ENCODE data around the gene RCN1. TPM values are rescaled to one million over a fixed set of nuclear protein-coding genes. Genes with fewer than 3 reads are reported as not detected.

Gene RCN1
- total and polyA plus RNA-seq, 2 donors (not counting 3 experiments of a cell fraction or from before 2014, with no cell fraction given): 174 to 285 TPM

DNA sequence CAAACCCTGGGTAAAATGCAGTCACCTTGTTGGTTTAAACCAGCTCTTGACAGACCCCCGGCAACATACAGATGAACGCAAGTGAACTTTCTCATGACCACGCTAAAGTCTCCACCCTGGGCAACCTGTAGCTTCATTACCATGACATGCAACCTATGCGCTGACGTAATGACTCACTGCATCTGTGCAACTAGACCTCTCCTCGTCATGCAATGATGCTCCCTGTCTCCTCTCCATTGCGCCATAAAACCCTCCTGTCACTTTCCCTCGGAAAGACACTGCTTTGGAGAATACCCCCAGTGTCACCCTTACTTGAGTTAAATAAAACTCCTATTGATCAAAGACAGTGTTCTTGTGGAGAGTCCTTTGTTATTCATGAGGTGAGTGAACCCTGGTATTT, 52.5 kb downstream of the RCN1 start:
- TF ChIP-seq, protein P1, sequence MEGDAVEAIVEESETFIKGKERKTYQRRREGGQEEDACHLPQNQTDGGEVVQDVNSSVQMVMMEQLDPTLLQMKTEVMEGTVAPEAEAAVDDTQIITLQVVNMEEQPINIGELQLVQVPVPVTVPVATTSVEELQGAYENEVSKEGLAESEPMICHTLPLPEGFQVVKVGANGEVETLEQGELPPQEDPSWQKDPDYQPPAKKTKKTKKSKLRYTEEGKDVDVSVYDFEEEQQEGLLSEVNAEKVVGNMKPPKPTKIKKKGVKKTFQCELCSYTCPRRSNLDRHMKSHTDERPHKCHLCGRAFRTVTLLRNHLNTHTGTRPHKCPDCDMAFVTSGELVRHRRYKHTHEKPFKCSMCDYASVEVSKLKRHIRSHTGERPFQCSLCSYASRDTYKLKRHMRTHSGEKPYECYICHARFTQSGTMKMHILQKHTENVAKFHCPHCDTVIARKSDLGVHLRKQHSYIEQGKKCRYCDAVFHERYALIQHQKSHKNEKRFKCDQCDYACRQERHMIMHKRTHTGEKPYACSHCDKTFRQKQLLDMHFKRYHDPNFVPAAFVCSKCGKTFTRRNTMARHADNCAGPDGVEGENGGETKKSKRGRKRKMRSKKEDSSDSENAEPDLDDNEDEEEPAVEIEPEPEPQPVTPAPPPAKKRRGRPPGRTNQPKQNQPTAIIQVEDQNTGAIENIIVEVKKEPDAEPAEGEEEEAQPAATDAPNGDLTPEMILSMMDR (IDR thresholded peaks at IDR 0.05; ENCODE audit: extremely low read depth in 1 of 2, insufficient read depth in 1 of 2, low read depth in 1 of 2, low read length in 2 of 2): no peak
- TF ChIP-seq POLR2AphosphoS5 (IDR thresholded peaks at IDR 0.05; ENCODE audit: insufficient read depth, low read depth, low read length): no peak
- no peak for TF ChIP-seq JUN (IDR thresholded peaks at IDR 0.05; ENCODE audit: borderline replicate concordance, insufficient read depth, insufficient read length, low read depth)
- TF ChIP-seq POLR2A (IDR thresholded peaks at IDR 0.05; ENCODE audit: low read depth, low read length): no peak
- TF ChIP-seq GATA2 (IDR thresholded peaks at IDR 0.05; ENCODE audit: insufficient read depth, insufficient read length, low read depth, low read length): no peak
- no peak for DNase-seq (ENCODE audit: low read depth, low spot score)
- H3K27me3 ChIP-seq (ENCODE audit: control insufficient read depth in 2 of 2, insufficient read depth in 2 of 2, low read length in 2 of 2): peaks cover 0 to 6% of the 10 kb centered on the region in 2 experiments
- dilution Hi-C loops (cut with MboI; ENCODE audit: extremely low pct_ligation_motif_present, low sequenced_read_pairs): no loop called here
- POLR2A ChIA-PET: no interaction called here
- BruUV-seq (replicated peaks): no TSS peak
- no peaks in the 10 kb centered on the region for H3K9me3 ChIP-seq (replicated peaks; ENCODE audit: control insufficient read depth, insufficient read depth, low read length)
- intact Hi-C loops (cut with micrococcal nuclease): no loop called here
- H3K27ac ChIP-seq (ENCODE audit: insufficient read depth, low read depth, low read length): no peak overlapping the region
- H4K20me1 ChIP-seq (replicated peaks; ENCODE audit: control insufficient read depth, extremely low read depth, insufficient read depth, low read length): no peaks in the 10 kb centered on the region
- no peak for FAIRE-seq
- no peak overlapping the region for H2AFZ ChIP-seq (ENCODE audit: low read depth, low read length)
- H3K36me3 ChIP-seq (ENCODE audit: control insufficient read depth in 2 of 2, extremely low read depth in 1 of 2, insufficient read depth in 2 of 2, low read length in 2 of 2): no peaks in the 10 kb centered on the region
- CTCF ChIA-PET: interaction anchor here (1.2 kb wide), 1 partner anchor 18 kb away, joined by 3 read pairs; no protein-coding TSS in a partner anchor
- no peak overlapping the region for H3K4me3 ChIP-seq (replicated peaks in 1 of 3; ENCODE audit: insufficient read depth in 1 of 3, low read depth in 1 of 3, low read length in 3 of 3)
- H3K4me2 ChIP-seq (ENCODE audit: insufficient read depth, low read length): no peak overlapping the region
- no peak overlapping the region for H3K9ac ChIP-seq (replicated peaks; ENCODE audit: extremely low read depth, insufficient read depth, low read length)
- H3K79me2 ChIP-seq (ENCODE audit: control insufficient read depth, insufficient read depth, low read length): no peaks in the 10 kb centered on the region
- H3K9me1 ChIP-seq (replicated peaks; ENCODE audit: control insufficient read depth, extremely low read depth, insufficient read depth, low read length): no peaks in the 10 kb centered on the region
- no peaks in the 10 kb centered on the region for H3K4me1 ChIP-seq (ENCODE audit: control insufficient read depth, extremely low read depth, insufficient read depth, low read length)

DNA sequence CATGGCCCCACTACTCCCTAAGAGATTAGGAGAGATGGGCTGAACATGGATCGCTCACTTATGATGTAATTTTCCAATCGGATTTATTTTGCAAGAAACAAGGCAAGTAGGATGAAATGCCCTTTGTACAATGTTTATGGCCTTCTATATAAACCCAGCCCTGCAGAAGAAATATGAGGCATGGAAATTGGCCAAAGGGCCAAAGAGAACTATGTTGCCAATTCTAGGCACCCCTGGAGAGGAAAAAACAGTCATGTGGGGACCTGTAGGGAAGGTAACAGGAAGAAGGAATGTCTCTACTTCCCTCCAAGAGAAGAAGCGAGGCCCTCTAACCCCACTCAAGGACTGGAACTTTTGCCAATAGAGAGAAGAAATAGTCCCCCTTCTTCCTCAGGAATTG, 54.4 kb downstream of the RCN1 start:
- intact Hi-C loops (cut with micrococcal nuclease): no loop called here
- H3K9ac ChIP-seq (replicated peaks; ENCODE audit: extremely low read depth, insufficient read depth, low read length): no peak overlapping the region
- no peaks in the 10 kb centered on the region for H3K9me1 ChIP-seq (replicated peaks; ENCODE audit: control insufficient read depth, extremely low read depth, insufficient read depth, low read length)
- H3K4me3 ChIP-seq (replicated peaks in 1 of 3; ENCODE audit: insufficient read depth in 1 of 3, low read depth in 1 of 3, low read length in 3 of 3): no peak overlapping the region
- no peaks in the 10 kb centered on the region for H4K20me1 ChIP-seq (replicated peaks; ENCODE audit: control insufficient read depth, extremely low read depth, insufficient read depth, low read length)
- FAIRE-seq: no peak
- no peaks in the 10 kb centered on the region for H3K4me1 ChIP-seq (ENCODE audit: control insufficient read depth, extremely low read depth, insufficient read depth, low read length)
- H2AFZ ChIP-seq (ENCODE audit: low read depth, low read length): no peak overlapping the region
- peaks cover 0 to 6% of the 10 kb centered on the region in 2 experiments for H3K27me3 ChIP-seq (ENCODE audit: control insufficient read depth in 2 of 2, insufficient read depth in 2 of 2, low read length in 2 of 2)
- no TSS peak for BruUV-seq (replicated peaks)
- no peak overlapping the region for H3K27ac ChIP-seq (ENCODE audit: insufficient read depth, low read depth, low read length)
- TF ChIP-seq, protein P2, sequence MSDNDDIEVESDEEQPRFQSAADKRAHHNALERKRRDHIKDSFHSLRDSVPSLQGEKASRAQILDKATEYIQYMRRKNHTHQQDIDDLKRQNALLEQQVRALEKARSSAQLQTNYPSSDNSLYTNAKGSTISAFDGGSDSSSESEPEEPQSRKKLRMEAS (IDR thresholded peaks at IDR 0.05; ENCODE audit: insufficient read depth, insufficient read length): no peak
- no peak for TF ChIP-seq JUN (IDR thresholded peaks at IDR 0.05; ENCODE audit: borderline replicate concordance, insufficient read depth, insufficient read length, low read depth)
- TF ChIP-seq FOS (IDR thresholded peaks at IDR 0.05; ENCODE audit: borderline replicate concordance, insufficient read depth, low read length): no peak
- TF ChIP-seq MYC (IDR thresholded peaks at IDR 0.05; ENCODE audit: low read depth, low read length): no peak
- no peak for TF ChIP-seq EZH2 (IDR thresholded peaks at IDR 0.05; ENCODE audit: borderline replicate concordance, low read depth, low read length, severe bottlenecking)
- TF ChIP-seq POLR2A (IDR thresholded peaks at IDR 0.05; ENCODE audit: low read depth, low read length): no peak
- TF ChIP-seq POLR2AphosphoS5 (IDR thresholded peaks at IDR 0.05; ENCODE audit: insufficient read depth, low read depth, low read length): no peak
- TF ChIP-seq GATA2 (IDR thresholded peaks at IDR 0.05; ENCODE audit: insufficient read depth, insufficient read length, low read depth, low read length): no peak
- TF ChIP-seq, protein P1 (IDR thresholded peaks at IDR 0.05; ENCODE audit: extremely low read depth in 1 of 2, insufficient read depth in 1 of 2, low read depth in 1 of 2, low read length in 2 of 2): no peak
- H3K4me2 ChIP-seq (ENCODE audit: insufficient read depth, low read length): no peak overlapping the region
- DNase-seq (ENCODE audit: low read depth, low spot score): no peak
- ChIA-PET POLR2A (no interaction called here), CTCF (no interaction called here)
- H3K79me2 ChIP-seq (ENCODE audit: control insufficient read depth, insufficient read depth, low read length): no peaks in the 10 kb centered on the region
- no peaks in the 10 kb centered on the region for H3K9me3 ChIP-seq (replicated peaks; ENCODE audit: control insufficient read depth, insufficient read depth, low read length)
- H3K36me3 ChIP-seq (ENCODE audit: control insufficient read depth in 2 of 2, extremely low read depth in 1 of 2, insufficient read depth in 2 of 2, low read length in 2 of 2): no peaks in the 10 kb centered on the region
- dilution Hi-C loops (cut with MboI; ENCODE audit: extremely low pct_ligation_motif_present, low sequenced_read_pairs): no loop called here
